ENCODE results near the gene FAT3. TPM values are rescaled to one million over a fixed set of nuclear protein-coding genes. Genes with fewer than 3 reads are reported as not detected.

Gene FAT3
- total RNA-seq, 1 donor from 2014 or later, result under 0.01 TPM

GRCh38 chr11:92253945-92254344, 29.3 kb downstream of the FAT3 start:
- no peaks in the 10 kb centered on the region for H3K36me3 ChIP-seq (ENCODE audit: control insufficient read depth, insufficient read depth, low read length)
- DNase-seq (ENCODE audit: low read depth) (no peak), FAIRE-seq (no peak)
- TF ChIP-seq, protein P1, sequence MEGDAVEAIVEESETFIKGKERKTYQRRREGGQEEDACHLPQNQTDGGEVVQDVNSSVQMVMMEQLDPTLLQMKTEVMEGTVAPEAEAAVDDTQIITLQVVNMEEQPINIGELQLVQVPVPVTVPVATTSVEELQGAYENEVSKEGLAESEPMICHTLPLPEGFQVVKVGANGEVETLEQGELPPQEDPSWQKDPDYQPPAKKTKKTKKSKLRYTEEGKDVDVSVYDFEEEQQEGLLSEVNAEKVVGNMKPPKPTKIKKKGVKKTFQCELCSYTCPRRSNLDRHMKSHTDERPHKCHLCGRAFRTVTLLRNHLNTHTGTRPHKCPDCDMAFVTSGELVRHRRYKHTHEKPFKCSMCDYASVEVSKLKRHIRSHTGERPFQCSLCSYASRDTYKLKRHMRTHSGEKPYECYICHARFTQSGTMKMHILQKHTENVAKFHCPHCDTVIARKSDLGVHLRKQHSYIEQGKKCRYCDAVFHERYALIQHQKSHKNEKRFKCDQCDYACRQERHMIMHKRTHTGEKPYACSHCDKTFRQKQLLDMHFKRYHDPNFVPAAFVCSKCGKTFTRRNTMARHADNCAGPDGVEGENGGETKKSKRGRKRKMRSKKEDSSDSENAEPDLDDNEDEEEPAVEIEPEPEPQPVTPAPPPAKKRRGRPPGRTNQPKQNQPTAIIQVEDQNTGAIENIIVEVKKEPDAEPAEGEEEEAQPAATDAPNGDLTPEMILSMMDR (IDR thresholded peaks at IDR 0.05; ENCODE audit: insufficient read depth, low read length, severe bottlenecking), result no peak
- no peaks in the 10 kb centered on the region for H3K27me3 ChIP-seq (ENCODE audit: control insufficient read depth, insufficient read depth, low read length)
- H3K4me3 ChIP-seq (ENCODE audit: low read depth, low read length), result no peak overlapping the region

DNA sequence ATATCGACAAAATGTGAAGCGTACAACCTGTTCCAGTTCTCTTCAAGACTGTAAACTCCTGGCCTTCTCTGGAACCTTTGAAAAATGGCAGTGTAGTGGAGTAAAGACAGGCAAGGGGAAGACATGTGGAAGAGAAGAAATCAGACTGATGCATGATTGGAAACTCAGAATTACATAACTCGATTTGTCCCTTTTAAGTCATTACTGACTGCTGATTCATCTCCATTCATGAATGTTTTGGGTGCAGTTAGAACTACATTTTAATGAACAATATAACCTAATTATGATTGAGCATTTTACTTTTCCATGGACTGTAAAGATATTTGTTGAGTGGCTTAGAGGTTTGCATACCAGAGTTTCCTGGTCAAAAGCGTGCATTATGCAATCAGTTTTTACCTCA, 32.9 kb downstream of the FAT3 start:
- DNase-seq (ENCODE audit: low read depth) (no peak), FAIRE-seq (no peak)
- TF ChIP-seq, protein P1 (IDR thresholded peaks at IDR 0.05; ENCODE audit: insufficient read depth, low read length, severe bottlenecking), result no peak
- Histone ChIP-seq H3K36me3 (ENCODE audit: control insufficient read depth, insufficient read depth, low read length) (no peaks in the 10 kb centered on the region), H3K4me3 (ENCODE audit: low read depth, low read length) (no peak overlapping the region), H3K27me3 (ENCODE audit: control insufficient read depth, insufficient read depth, low read length) (no peaks in the 10 kb centered on the region)

DNA sequence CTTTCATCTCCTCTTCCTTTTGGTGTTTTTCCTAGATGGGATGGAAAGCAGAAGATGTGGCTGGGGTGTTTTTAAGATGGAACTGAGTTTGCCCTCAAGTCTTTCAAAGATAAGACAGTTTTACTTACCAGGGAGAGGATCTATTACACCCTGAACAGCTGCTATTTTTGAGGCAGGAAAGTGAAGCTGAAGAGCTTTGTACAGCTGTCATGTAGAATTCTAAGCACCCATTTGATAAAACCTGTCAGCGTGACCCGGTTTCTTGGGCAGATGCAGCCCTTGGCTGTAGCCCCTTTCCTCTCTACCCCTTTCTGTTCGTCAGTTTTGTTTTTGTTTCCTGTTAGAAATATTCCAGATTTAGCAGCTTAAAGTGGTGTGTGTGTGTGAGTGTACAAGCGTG, 35.2 kb downstream of the FAT3 start:
- DNase-seq (ENCODE audit: low read depth), result no peak
- TF ChIP-seq, protein P1 (IDR thresholded peaks at IDR 0.05; ENCODE audit: insufficient read depth, low read length, severe bottlenecking), result no peak
- Histone ChIP-seq H3K36me3 (ENCODE audit: control insufficient read depth, insufficient read depth, low read length) (no peaks in the 10 kb centered on the region), H3K27me3 (ENCODE audit: control insufficient read depth, insufficient read depth, low read length) (no peaks in the 10 kb centered on the region), H3K4me3 (ENCODE audit: low read depth, low read length) (no peak overlapping the region)
- FAIRE-seq, result no peak

DNA sequence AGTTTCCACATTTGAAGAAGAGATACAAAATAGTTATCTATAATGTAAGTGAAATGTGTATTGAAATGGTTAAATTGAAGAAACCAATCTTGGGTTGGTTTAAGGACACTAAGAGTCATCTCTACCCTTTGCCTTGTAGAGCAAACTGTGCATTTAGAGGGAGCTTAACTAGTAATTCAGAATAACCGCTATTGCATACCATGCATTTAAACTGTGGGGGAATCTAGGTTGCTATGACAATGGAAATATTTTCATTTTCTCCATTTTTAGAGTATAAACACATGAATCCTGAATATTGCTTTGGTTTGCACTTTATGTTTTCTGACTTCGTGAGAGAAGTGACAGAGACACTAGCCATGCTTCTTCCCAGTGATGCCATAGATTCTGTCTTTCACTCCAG, 39.7 kb downstream of the FAT3 start:
- Histone ChIP-seq H3K36me3 (ENCODE audit: control insufficient read depth, insufficient read depth, low read length) (no peaks in the 10 kb centered on the region), H3K27me3 (ENCODE audit: control insufficient read depth, insufficient read depth, low read length) (no peaks in the 10 kb centered on the region), H3K4me3 (ENCODE audit: low read depth, low read length) (no peak overlapping the region)
- TF ChIP-seq, protein P1 (IDR thresholded peaks at IDR 0.05; ENCODE audit: insufficient read depth, low read length, severe bottlenecking), result no peak
- FAIRE-seq (no peak), DNase-seq (ENCODE audit: low read depth) (no peak)

GRCh38 chr11:92266806-92267205, 42.2 kb downstream of the FAT3 start:
- FAIRE-seq (no peak), DNase-seq (ENCODE audit: low read depth) (no peak)
- TF ChIP-seq, protein P1 (IDR thresholded peaks at IDR 0.05; ENCODE audit: insufficient read depth, low read length, severe bottlenecking), result no peak
- H3K27me3 ChIP-seq (ENCODE audit: control insufficient read depth, insufficient read depth, low read length), result no peaks in the 10 kb centered on the region
- H3K36me3 ChIP-seq (ENCODE audit: control insufficient read depth, insufficient read depth, low read length), result no peaks in the 10 kb centered on the region
- no peak overlapping the region for H3K4me3 ChIP-seq (ENCODE audit: low read depth, low read length)

- Histone ChIP-seq H3K27me3 (ENCODE audit: control insufficient read depth, insufficient read depth, low read length) (no peaks in the 10 kb centered on the region), H3K36me3 (ENCODE audit: control insufficient read depth, insufficient read depth, low read length) (no peaks in the 10 kb centered on the region), H3K4me3 (ENCODE audit: low read depth, low read length) (no peak overlapping the region)
- TF ChIP-seq, protein P1 (IDR thresholded peaks at IDR 0.05; ENCODE audit: insufficient read depth, low read length, severe bottlenecking), result no peak
- FAIRE-seq, result no peak
- DNase-seq (ENCODE audit: low read depth), result no peak
Measured at GRCh38 chr11:92267278-92267677, 42.7 kb downstream of the FAT3 start.
